ENCODE results near the gene TSGA10IP.

DNA sequence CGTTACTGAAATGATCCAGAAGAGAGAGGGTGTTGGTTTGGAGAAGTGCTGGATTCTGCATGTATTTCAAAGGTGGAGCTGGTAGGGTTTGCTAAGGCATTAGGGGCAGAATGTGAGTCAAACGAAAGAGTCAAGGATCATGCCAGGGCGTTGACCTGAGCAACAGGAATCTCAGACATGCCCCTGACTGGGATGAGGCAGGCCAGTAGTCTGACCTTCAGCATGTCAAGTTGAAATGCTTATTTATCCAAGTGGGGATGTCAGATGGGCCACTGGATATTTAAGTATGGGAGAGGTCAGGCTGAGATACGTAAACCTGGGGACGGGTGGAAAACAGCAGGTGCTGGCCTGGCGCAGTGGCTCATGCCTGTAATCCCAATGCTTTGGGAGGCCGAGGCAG, 2.7 kb upstream of the TSGA10IP start:
- TF ChIP-seq, protein P1, sequence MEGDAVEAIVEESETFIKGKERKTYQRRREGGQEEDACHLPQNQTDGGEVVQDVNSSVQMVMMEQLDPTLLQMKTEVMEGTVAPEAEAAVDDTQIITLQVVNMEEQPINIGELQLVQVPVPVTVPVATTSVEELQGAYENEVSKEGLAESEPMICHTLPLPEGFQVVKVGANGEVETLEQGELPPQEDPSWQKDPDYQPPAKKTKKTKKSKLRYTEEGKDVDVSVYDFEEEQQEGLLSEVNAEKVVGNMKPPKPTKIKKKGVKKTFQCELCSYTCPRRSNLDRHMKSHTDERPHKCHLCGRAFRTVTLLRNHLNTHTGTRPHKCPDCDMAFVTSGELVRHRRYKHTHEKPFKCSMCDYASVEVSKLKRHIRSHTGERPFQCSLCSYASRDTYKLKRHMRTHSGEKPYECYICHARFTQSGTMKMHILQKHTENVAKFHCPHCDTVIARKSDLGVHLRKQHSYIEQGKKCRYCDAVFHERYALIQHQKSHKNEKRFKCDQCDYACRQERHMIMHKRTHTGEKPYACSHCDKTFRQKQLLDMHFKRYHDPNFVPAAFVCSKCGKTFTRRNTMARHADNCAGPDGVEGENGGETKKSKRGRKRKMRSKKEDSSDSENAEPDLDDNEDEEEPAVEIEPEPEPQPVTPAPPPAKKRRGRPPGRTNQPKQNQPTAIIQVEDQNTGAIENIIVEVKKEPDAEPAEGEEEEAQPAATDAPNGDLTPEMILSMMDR (IDR thresholded peaks at IDR 0.05; ENCODE audit: insufficient read depth, low read length) = no peak
- TF ChIP-seq POLR2AphosphoS5 (IDR thresholded peaks at IDR 0.05; ENCODE audit: low read depth) (no peak), GABPA (IDR thresholded peaks at IDR 0.05; ENCODE audit: low read depth) (no peak), SPI1 (IDR thresholded peaks at IDR 0.05; ENCODE audit: borderline replicate concordance, low read depth) (no peak)
- TF ChIP-seq, protein P2, sequence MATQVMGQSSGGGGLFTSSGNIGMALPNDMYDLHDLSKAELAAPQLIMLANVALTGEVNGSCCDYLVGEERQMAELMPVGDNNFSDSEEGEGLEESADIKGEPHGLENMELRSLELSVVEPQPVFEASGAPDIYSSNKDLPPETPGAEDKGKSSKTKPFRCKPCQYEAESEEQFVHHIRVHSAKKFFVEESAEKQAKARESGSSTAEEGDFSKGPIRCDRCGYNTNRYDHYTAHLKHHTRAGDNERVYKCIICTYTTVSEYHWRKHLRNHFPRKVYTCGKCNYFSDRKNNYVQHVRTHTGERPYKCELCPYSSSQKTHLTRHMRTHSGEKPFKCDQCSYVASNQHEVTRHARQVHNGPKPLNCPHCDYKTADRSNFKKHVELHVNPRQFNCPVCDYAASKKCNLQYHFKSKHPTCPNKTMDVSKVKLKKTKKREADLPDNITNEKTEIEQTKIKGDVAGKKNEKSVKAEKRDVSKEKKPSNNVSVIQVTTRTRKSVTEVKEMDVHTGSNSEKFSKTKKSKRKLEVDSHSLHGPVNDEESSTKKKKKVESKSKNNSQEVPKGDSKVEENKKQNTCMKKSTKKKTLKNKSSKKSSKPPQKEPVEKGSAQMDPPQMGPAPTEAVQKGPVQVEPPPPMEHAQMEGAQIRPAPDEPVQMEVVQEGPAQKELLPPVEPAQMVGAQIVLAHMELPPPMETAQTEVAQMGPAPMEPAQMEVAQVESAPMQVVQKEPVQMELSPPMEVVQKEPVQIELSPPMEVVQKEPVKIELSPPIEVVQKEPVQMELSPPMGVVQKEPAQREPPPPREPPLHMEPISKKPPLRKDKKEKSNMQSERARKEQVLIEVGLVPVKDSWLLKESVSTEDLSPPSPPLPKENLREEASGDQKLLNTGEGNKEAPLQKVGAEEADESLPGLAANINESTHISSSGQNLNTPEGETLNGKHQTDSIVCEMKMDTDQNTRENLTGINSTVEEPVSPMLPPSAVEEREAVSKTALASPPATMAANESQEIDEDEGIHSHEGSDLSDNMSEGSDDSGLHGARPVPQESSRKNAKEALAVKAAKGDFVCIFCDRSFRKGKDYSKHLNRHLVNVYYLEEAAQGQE (IDR thresholded peaks at IDR 0.05; ENCODE audit: insufficient replicate concordance, low read depth) = no peak

Data from HL-60 (cell line).